Dermis microvascular lymphatic vessel endothelial cell (primary cell): ENCODE results near the gene CDK11A. TPM values are rescaled to one million over a fixed set of nuclear protein-coding genes. Genes with fewer than 3 reads are reported as not detected.
A peak's percentile ranks its signal among the peaks of the same experiment; 100 is the strongest.
"Not testable (repeated sequence)": the region's sequence is repeated elsewhere in the genome, so short reads cannot be mapped to it uniquely, and the experiment has no call there.

Experiments
- DNase-seq, 2 donors: peaks; one replicate each; pipeline versions ENCODE4 v3.0.0 to v3.0.0-alpha.2; 2010; ENCODE audit warnings: low read depth in 2 of 2
- total RNA-seq: library from RNA; depleted of rRNA; stranded (reverse); fragments of >200 nt; gene quantifications from 2 replicates; pipeline ENCODE4 v1.2.1, GENCODE V29; 2014

The CDK11A gene
- total RNA-seq, 1 donor from 2014 or later, result 2.8 TPM

DNA sequence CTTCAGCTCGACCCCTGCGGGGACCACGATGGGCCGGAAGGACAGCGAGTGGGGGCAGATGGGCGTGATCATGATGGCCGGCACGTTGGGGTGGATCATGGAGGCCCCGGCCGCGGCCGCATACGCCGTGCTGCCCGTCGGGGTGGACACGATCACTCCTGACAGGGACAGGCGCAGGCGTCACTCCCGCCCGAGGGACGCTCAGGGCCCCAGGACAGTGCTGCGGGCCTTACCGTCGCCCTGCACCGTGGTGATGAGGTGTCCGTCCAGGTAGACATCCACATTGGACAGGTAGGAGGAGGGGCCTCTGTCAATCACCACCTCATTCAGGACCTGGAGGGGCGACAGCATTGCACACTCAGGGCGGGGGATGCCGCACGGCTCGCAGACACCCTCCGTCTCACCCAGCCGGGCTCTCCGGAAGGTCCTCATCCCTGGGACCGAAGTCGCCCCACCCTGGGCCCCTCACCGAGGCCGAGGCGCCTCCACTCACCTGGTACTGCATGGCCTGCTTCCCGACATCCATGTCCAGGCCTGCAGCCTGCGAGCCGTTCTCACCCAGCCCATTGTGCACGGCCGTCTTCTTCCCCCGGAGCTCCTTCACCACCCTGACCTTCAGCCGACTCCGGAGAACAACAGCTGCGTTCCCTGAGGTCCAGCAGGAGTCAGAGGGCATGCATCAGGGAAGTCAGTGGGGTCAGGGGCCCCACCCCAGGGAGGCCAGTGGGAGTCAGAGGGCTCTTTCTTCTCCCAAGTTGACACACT is 30.1 kb upstream of the CDK11A start:
- DNase-seq, result no peak

DNA sequence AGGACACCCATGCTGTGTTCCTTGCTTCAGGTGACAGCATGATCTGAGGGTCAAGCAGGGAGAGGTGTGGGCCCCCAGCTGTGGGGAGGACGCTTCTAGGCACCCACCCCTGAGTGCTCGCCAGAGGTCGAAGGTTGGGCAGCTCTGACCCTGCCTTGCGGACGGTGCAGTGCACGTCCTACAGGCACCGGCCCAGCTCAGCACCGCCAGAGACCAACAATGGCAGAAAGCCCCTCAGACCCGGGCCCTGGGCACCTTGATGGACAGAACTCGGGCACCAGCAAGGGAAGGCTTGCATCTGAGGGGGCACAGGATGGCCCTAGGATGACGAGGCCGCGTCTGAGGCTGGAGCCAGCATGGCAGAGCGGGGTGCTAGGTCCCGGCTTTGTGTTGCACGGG is 29.4 kb upstream of the CDK11A start:
- DNase-seq, result no peak

DNA sequence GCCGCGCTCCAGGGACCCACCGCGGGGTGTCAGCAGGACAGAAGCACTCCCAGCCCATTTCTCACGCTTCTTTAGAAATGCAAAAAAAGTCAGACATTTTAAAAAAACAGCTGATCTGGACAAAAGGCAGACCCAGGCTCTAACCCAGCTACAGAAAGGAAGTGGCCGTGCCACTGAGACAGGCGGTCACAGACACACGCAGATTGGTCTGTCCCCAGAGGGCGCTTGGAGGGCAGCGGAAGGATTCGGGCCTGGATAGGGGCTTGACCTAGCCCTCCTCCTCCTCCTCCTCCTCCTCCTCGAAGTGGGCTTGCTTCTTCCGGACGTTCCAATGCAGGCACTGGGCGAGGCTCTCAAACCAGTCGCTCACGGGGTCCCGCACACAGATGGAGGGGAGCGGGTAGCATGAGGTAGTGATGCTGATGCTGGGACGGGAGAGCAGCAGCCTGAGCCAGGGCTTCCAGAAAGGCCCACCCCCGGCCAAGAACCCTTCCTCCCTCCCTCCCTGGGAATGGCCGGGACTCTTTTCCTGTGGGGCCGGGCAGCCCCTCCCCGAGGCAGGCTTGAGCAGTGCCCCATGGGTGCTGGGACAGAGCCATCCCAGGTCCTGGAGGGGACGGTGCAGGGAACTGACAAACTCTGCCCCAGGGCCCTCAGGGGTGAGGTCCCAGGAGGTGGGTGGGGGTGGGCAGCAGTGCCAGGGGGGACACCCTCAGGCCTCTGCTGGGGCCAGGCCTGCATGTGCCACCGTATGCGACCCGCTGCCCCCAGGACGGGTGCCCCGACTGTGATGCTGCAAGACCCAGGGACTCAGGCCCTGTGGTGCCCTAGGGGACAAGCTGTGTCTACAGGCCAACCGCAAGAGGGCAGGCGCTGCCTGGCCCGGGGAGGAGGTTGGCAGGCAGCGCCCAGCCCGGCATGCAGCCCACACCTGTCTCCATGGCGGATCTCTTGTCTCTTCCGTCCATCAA is 28.8 kb upstream of the CDK11A start:
- DNase-seq, result no peak

DNA sequence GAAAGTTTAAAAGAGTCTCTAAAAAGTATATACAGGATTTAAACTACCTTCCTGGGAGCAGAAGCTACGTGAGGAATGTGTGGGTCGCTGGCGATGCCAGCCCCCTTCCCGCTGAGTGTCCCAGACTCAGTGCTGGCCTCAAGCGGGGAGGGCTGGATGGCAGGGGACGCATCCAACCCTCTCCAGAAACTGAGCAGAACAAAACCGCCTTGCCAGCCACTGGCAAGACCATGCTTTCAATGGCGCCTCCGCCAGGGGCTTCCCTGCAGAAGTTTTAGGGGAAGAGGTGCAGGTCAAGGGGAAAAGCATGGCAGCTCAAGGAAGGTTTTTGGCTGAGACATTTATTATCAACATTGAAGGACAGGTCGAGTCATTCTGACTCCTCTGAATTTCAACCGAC is 28.0 kb upstream of the CDK11A start:
- DNase-seq, result no peak

DNA sequence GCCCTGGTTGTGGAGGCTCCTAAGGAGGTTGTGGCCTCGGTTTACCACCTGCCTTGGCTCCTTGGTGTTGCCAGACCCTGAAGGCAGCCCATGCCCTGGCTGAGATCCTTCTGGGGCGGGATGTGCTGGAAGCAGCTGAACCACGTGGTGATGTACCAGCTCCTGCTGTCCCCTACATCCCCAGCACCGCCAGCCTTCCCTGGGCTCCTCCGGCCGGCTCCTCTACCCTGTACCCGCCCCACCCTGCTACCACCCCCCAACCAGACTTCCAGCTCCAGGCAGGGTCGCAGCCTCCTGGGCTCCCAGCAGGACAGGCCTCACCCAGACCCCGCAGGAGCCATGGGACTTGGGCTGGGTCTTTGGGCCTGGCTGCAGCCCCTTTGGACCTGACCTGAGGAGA is 25.8 kb upstream of the CDK11A start:
- DNase-seq, result not testable (repeated sequence)

DNA sequence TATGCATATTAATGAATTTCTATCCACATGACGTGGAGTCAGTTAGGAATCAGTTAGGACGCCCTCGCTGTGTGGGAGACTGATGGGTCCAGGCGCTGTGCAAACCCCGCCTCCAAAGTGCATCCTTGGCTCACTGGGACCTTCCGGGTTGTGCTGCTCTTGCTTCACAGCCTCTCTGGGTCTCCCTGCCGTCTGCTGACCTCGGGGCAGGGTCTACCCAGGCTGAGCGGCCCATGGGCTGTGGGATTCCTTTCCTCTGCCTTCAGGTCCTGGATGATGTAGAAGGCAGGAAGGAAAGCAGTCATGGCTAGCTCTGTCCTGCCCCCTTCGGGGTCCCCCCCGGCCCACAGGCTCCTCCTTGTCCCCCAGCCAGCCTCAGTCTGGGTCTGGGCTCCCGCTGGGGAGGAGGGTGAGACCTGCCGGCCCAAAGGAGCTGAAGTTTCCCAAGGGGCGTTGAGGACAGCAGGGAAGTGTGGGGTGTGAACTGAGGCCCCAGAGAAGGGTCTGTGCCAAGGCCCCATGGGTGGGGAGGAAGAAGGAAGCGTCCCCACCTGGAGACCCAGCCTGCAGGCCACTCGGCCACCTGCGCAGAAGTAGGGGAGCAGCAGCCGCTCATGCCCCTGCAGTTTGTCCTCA is 24.6 kb upstream of the CDK11A start:
- no peak for DNase-seq

DNA sequence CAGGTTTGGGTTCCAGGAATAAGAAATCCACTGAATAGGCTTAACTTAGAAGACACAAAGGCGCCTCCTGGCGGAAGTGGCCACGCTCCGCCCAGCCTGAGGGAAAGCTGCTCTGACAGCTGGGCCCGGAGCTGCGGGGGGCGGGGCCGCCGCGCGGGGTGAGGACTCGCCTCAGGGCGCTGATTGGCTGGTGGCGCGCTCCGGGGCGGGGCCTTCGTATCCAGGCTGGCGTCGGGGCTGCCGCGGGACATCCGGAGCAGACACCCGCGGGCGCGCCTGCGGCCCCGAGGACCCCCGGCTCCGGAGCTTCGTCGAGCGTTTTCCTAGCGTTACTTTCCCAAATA is 22.4 kb upstream of the CDK11A start:
- not testable (repeated sequence) for DNase-seq

DNA sequence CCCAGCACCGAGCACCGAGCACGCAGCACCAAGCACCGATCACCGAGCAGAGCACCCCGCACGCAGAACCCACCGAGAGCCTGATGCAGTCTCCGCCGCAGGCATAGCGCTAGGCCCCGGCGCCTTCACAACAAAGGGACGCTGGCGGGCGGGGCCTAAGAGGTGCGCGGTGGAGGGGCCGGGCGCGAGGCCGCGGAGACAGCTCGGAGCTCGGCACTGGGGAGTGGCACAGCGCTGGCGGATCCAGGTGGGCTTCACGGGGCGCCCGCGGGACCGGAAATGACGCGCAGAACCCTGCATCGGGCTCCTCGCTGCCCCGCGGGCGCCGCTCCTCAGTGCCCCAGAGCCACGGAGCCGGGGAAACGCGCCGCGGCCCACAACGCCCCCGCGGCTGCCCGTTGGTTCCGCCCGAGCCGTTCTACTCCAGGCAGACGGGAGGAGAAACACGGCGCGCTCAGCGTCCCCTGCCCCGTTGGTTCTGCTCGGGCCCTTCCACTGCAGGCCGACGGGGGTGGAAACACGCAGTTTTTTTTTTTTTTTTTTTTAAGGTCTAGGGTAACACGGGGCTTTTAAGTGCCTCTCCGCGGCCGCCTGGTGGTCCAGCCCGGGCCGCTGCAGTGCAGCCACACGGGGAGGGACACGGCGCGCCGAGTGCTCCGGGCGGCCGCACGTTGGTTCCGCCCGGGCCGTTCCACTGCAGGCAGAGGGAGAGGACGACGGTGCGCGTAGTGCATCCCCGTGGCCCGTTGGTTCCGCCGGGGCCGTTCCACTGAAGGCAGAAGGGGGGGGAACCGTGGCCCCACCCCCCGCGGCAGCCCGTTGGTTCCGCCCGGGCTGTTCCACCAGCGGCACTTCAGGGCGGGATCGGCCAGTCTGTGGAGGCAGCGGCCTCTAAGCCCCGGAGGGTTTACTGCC is 21.8 kb upstream of the CDK11A start:
- peak; percentile 35 to 65 for DNase-seq

DNA sequence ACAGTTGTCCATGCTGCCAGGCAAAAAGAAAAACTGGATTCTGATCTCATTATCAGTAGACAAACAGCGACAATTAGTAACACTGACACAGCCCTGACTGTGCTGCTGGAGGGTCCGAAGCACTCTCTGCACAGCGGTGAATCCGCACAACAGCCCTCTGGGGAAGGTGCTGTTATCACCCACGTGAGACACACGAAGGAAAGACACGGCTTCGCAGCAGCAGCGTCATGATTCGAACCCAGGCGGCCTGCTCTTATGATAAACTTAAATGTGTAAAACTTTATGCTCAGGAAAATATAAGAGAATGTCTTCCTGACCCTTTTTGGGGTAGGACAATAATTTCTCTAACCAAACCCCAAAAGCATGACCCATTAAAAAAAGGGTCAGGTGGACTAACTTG is 18.4 kb upstream of the CDK11A start:
- not testable (repeated sequence) for DNase-seq

DNA sequence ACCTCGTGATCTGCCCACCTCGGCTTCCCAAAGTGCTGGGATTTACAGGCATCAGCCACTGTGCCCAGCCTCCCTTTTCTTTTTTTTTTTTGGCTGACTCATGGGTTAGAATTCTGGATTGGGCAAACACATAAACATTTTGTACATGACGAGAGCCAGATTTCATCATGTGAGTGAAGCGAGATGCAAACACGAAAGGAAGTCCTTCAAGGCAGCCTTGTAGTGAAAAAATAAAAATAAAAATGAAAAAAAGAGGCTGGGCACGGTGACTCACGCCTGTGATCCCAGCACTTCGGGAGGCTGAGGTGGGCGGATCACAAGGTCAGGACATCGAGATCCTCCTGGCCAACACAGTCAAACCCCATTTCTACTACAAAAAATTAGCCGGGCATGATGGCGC is 16.9 kb upstream of the CDK11A start:
- peak in 1 of 2 donors; percentile 61 for DNase-seq

DNA sequence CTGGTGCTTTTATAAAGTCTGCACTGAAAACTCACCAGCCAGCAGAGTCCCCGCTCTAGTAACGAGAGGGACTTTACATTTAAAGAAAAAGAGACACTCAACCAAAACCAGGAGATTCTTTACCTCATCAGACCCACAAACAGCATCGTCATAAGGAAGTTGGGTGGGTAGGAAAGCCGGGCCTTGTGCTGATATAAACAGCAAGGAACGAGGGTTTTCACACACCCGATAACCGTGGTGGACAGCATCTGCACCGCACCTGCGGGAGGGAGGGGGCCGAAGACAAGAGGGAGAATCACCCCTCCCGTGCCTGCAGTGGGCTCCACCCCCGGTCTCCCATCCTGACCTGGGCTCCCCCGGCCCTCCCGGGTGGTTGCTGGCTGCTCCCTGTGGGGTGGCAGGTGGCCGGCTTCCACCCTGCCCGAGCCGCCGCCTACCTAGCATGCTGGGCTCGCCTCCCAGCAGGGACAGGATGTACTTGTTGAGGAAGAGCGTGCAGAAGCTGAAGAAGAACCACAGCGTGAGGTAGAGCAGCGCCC is 14.7 kb upstream of the CDK11A start:
- not testable (repeated sequence) for DNase-seq

DNA sequence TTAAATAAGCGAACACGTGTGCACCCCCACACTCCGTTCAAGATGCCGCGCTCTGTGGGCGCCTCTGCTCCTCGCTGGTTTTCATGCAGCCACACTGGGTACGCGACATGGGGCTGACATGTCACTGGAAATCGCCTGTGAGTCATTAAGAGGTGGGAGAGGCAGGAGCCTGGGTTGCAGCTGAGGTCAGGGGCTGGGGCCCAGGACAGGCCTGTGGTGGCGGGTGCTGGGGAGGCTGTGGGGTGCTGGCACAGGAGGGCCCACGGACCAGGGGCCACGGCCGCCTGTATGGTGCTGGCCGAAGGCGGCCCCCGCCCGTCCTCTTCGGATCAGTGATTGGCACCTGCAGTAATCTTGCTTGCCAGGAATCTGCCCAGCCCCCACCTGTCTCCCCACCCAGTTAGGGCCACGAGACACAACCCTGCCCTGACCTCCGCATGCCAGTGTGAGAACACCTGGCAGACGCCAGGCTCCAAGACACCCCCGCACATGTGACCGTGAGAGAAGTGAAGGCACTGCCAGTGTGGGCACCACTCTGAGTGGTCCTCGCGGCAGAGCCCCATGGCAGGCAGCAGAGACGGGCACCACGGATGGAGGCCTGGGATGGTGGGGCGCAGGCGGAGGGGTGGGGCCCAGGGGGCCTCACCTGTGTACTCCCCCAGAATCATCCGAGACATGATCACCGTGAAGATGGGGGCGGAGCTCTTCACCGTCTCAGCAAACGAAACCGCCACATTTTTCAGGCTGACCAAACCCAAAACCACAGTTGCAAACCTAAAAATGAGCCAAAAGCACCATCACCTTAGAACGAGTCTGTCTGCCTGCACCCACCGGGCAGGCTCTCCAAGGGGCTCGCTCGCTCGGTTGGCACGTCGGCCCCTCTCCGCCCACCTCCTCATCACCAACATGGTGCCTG is 13.8 kb upstream of the CDK11A start:
- not testable (repeated sequence) for DNase-seq

DNA sequence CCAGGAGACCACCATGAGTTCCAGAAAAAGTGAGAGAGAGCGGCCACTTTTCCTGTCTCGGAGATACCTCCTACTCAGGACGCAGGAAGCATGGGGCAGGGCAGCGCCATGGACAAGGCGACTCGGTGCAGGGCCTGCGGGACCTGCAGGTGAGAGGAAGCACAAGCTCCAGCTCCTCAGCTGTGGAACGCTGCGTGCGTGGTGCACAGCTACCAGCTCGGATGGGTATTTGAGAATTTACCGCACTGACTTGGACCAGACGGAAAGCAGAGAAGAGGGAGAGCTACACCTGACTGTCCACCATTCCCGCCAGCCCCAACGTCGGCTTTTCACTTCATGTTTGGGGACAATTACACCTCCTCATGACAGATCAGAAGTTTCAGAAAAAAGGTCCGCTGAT is 8.2 kb upstream of the CDK11A start:
- DNase-seq, result no peak

DNA sequence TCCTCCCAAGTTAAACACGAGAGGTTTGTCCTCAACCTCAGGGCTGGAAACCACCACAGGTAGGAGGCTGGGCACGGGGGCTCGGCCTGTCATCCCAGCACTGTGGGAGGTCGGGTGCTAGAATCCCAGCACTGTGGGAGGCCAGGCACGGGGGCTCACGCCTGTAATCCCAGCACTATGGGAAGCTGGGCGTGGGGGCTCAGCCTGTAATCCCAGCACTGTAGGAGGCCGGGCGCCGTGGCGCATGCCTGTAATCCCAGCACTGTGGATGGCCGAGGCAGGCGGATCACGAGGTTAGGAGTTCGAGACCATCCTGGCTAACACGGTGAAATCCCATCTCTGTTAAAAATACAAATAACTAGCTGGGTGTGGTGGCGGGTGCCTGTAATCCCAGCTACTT is 6.7 kb upstream of the CDK11A start:
- no peak for DNase-seq

DNA sequence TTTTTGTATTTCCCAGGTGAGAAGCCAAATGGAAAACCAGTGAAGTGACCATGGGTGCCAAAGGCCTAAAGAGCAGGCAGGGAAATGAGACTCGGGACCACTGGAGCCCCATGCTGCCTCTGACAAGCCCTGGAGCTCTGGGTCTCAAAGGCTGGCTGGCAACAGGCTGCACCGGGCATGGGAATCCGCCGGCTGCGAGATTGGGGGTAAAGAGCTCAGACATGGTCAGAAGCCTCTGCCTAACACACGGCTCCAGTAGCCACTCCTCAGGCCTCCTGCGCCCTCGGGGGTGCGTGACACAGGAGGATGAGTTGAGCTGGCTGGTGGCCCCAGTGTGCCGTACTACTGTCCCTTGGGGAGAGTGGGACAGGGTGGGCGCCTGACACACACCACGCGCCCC is 6.1 kb upstream of the CDK11A start:
- not testable (repeated sequence) for DNase-seq

DNA sequence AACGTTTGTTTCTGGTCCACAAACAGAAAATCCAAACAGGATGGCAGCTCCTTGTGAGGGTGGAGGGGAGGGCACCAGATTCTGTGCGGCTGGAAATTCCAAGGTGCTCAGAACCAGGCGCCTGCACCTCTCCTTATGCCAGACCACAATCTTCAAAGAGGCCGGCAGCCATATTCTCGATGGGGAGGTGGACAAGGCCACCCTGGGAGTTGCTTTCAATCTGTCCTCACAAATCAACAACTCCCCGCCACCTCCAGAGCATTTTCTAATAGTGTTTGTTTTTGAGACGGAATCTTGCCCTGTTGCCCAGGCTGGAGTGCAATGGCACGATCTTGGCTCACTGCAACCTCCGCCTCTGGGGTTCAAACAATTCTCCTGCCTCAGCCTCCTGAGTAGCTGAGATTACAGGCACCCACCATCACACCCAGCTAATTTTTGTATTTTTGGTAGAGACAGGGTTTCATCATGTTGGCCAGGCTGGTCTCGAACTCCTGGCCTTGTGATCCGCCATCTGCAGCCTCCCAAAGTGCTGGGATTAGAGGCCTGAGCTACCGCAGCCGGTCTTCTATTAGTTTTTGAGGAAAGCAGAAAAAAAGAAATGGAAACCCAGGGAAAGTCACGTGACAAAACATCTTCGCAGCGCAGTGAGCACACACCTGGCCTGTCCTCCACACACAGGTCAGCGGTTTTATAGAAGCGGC is 5.1 kb upstream of the CDK11A start:
- not testable (repeated sequence) for DNase-seq

DNA sequence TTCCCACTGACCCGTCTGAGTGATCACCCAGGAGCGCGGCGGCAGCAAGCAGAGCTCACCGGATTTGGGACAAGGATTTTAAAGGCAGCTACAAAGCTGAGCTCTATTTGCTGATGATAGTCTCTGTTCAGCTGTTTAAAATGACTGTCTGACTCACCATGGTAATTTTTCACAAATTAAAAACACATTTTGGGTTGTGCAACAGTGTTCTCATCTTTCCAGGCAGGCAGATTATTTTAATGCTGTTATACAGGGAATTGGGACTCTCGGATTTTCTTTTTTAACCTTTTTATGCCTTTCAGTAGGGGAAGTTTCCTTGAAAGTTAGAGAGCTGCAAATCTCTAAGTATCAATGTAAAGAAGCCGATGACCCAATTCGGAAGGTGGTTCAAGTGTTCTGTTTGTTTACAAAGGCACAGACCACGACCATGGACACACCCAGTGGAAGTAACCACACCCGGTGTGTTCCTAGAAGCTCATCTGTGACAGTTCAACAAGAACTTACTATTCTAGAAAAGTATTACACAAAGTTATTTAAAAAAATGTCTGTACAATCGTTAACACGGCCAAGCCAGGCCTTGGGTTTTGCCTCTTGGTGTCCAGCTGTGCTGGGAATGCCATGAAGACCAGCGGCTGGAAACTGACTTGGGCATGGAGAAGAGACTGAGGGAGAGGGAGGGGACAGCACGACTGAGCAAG is 4.3 kb upstream of the CDK11A start:
- DNase-seq, result not testable (repeated sequence)

DNA sequence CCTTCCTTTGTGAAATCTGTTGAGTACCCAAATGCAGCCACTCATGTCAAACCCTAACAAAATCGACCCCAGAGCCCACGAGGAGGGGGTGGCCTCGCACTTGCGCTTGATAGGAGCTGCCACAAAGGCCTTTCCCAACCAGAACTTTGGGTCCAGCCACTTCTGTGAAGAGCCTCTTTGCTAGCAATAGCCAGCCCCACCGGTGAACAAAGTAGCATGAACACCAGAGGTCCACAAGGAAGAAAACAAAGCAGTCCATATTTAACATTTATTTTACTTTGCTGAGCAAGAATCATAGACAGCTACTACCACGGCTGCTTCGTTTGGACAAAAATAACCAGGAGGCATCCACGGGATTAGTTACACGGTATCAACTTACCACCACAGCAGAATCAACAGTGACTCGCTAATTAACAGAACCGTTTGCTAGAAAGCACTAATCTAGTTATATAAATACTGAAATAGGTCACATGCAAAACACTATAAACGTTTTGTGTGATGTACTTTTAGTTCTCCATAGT is 3.0 kb upstream of the CDK11A start:
- not testable (repeated sequence) for DNase-seq
